Measurements from ENCODE around the gene NFKBIB.
"Not testable (repeated sequence)": the region's sequence is repeated elsewhere in the genome, so short reads cannot be mapped to it uniquely, and the experiment has no call there.

NFKBIB gene

GRCh38 chr19:38869836-38870607 lies 29.7 kb upstream of the NFKBIB start:
- TF ChIP-seq, protein P1, sequence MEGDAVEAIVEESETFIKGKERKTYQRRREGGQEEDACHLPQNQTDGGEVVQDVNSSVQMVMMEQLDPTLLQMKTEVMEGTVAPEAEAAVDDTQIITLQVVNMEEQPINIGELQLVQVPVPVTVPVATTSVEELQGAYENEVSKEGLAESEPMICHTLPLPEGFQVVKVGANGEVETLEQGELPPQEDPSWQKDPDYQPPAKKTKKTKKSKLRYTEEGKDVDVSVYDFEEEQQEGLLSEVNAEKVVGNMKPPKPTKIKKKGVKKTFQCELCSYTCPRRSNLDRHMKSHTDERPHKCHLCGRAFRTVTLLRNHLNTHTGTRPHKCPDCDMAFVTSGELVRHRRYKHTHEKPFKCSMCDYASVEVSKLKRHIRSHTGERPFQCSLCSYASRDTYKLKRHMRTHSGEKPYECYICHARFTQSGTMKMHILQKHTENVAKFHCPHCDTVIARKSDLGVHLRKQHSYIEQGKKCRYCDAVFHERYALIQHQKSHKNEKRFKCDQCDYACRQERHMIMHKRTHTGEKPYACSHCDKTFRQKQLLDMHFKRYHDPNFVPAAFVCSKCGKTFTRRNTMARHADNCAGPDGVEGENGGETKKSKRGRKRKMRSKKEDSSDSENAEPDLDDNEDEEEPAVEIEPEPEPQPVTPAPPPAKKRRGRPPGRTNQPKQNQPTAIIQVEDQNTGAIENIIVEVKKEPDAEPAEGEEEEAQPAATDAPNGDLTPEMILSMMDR (IDR thresholded peaks at IDR 0.05; ENCODE audit: low read depth, low read length, missing control alignments): peak; percentile 78
- peak; percentile 31 for DNase-seq (ENCODE audit: extremely low read depth, low read depth)

DNA sequence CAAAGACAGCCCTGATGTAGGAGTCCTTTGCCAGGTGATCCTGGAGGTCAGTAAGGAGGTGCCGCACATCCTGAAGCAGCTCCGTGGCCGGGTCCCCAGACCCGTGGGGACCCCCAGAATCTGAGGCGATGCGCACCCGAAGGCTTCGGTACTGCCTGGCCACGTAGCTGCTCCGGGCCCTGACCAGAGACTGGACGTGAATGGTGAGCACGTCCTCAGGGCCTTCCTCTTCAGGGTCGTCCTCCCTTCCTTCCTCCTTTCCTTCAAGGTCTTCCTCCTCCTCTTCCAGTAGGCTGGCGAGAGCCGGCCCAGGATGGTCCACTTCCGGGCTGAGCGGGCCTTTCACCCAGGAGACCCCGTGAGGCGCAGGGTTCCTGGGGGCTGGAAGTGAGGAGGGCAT lies 29.2 kb upstream of the NFKBIB start:
- no peak for DNase-seq (ENCODE audit: extremely low read depth, low read depth)
- TF ChIP-seq, protein P1 (IDR thresholded peaks at IDR 0.05; ENCODE audit: low read depth, low read length, missing control alignments): no peak
- no peak overlapping the region for H3K4me3 ChIP-seq (replicated peaks; ENCODE audit: low read depth, low read length)

More at GRCh38 chr19:38869836-38870607, 29.7 kb upstream of the NFKBIB start:
- H3K4me3 ChIP-seq (replicated peaks; ENCODE audit: low read depth, low read length): peak overlapping the region; percentile 48

- DNase-seq (ENCODE audit: extremely low read depth, low read depth); H3K4me3 ChIP-seq (replicated peaks; ENCODE audit: low read depth, low read length): not testable (repeated sequence)
Observed at GRCh38 chr19:38873400-38873799, 26.4 kb upstream of the NFKBIB start.

- no peak for DNase-seq (ENCODE audit: extremely low read depth, low read depth)
- no peak overlapping the region for H3K4me3 ChIP-seq (replicated peaks; ENCODE audit: low read depth, low read length)
- TF ChIP-seq, protein P1 (IDR thresholded peaks at IDR 0.05; ENCODE audit: low read depth, low read length, missing control alignments): no peak
Observed at GRCh38 chr19:38875656-38876395, 23.9 kb upstream of the NFKBIB start.

DNA sequence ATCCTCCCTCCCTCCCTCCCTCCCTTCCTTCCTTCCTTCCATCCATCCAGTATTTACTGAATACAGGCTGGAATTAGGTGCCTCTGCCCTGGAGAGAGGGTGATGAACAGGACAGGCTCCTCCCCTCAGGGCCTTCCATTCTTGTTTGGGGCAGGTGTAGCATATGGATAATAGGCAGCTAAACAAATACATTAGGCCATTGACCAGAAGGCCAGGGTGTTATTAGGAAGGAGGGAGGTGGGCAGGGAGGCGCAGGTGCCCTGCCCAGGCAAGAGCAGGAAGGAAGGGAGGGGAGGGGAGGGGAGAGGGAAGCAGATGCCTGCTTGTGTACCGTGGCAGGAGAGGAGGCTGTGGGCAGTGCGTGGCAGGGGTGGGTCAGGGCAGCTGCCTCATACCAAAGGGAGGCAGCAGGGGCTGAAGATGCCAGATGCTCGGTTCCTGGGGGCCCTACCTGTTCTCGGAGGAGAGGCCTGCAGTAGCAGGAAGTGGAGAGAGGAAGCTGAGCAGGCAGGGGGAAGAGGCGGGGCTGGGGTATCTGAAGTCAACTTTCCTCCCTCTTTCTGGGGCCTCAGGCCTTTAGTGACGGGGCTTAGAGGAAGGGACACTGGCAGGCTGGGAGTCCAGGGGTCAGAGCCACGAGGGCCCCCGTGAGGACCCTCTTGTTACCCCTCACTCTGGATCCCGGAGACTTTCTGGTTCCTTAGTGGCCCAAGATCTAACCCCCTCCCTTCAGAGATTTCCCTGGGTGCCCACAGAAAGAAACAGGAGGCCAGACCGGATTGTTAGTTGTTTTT lies 21.8 kb upstream of the NFKBIB start, which contains the start of gene RINL:
Gene RINL (minus strand): TSS at position 495 of the 794 bp plus-strand sequence. CDS start 1,533 bp downstream, outside the sequence.
- H3K4me3 ChIP-seq (replicated peaks; ENCODE audit: low read depth, low read length): no peak within 1 kb of the TSS
- TF ChIP-seq, protein P1 (IDR thresholded peaks at IDR 0.05; ENCODE audit: low read depth, low read length, missing control alignments): no peak
- DNase-seq (ENCODE audit: extremely low read depth, low read depth): no peak

- no peak for DNase-seq (ENCODE audit: extremely low read depth, low read depth)
- no peak overlapping the region for H3K4me3 ChIP-seq (replicated peaks; ENCODE audit: low read depth, low read length)
- TF ChIP-seq, protein P1 (IDR thresholded peaks at IDR 0.05; ENCODE audit: low read depth, low read length, missing control alignments): no peak
Observed at GRCh38 chr19:38878575-38879399, 21.0 kb upstream of the NFKBIB start.
